HepG2 (cell line): ENCODE results near the gene TMEM252. TPM values are rescaled to one million over a fixed set of nuclear protein-coding genes. Genes with fewer than 3 reads are reported as not detected.

Experiments used
- ATAC-seq: fragments of 200-7000 bp; cut with Tn5 transposase; 3 replicates; pipeline ENCODE4 v1.9.1; 2020; ENCODE audit warnings: mild to moderate bottlenecking, moderate library complexity
- BruUV-seq: library from RNA; stranded (reverse); fragments of 400-500 nt; replicated peaks from 2 replicates; lab custom pipeline; 2021; lab: Mats Ljungman, UMichigan
- CTCF ChIA-PET: fragments of 300-600 bp; formaldehyde crosslinking; extraction: SDS; loops from one replicate; lab custom pipeline; 2021; ENCODE audit warnings: low total read pairs, inconsistent platforms, low intra/inter-chr PET ratio; lab: Yijun Ruan, JAX
- POLR2A ChIA-PET: fragments of 350-600 bp; sonication (Branson Sonifier 250); formaldehyde crosslinking; loops from one replicate; lab custom pipeline; 2020; ENCODE audit warnings: antibody characterized with exemption, inconsistent platforms; lab: Yijun Ruan, JAX
- DNase-seq: peaks from one replicate; pipeline ENCODE4 v3.0.0-alpha.2; 2015; ENCODE audit warnings: low spot score
- FAIRE-seq: peaks from 3 replicates; lab custom pipeline; 2011; peaks lifted over from hg19 to GRCh38; lab: Jason Lieb, UNC
- H2AFZ ChIP-seq: one replicate; pipeline ENCODE4 v1.6.1; 2011; ENCODE audit warnings: low read length, inconsistent platforms
- H3K27ac ChIP-seq: fragments of 300-600 bp; 3 replicates; pipeline ENCODE4 v1.8.0; 2011; ENCODE audit warnings: mixed run types, mild to moderate bottlenecking, mixed read lengths, low read length, inconsistent platforms; ENCODE audit not compliant: insufficient read depth; ENCODE audit errors: extremely low read length
- H3K27me3 ChIP-seq, 2 experiments: fragments of 200-600 bp in 1 of 2; 2 replicates in 1 of 2; 3 replicates in 1 of 2; pipeline versions ENCODE4 v1.6.0 to v1.8.0; 2011; ENCODE audit warnings: low read length in 2 of 2, mild to moderate bottlenecking in 2 of 2, moderate library complexity in 2 of 2, inconsistent platforms in 1 of 2; ENCODE audit not compliant: insufficient read depth in 2 of 2, control insufficient read depth in 1 of 2
- H3K36me3 ChIP-seq, 2 experiments: fragments of 200-600 bp in 1 of 2; replicated peaks in 1 of 2; 2 replicates in 1 of 2; 3 replicates in 1 of 2; pipeline versions ENCODE4 v1.5.1 to v1.8.0; 2011; ENCODE audit warnings: low read length in 2 of 2, inconsistent platforms in 1 of 2; ENCODE audit not compliant: insufficient read depth in 2 of 2, control insufficient read depth in 1 of 2
- H3K4me1 ChIP-seq: 2 replicates; pipeline ENCODE4 v1.5.1; 2012; ENCODE audit warnings: low read length, inconsistent platforms; ENCODE audit not compliant: insufficient read depth
- H3K4me2 ChIP-seq: 2 replicates; pipeline ENCODE4 v1.6.0; 2011; ENCODE audit warnings: low read depth, low read length, inconsistent platforms
- H3K4me3 ChIP-seq, 3 experiments: fragments of 200-600 bp in 1 of 3; sonication (generic), shearing (Covaris generic) in 1 of 3; replicated peaks in 1 of 3; 2 replicates each; pipeline ENCODE4 v1.5.1; 2011 to 2016; ENCODE audit warnings: low read length in 3 of 3, inconsistent platforms in 2 of 3, low read depth in 2 of 3, mild to moderate bottlenecking in 2 of 3, control low read depth in 1 of 3, mixed read lengths in 1 of 3; ENCODE audit not compliant: insufficient read depth in 1 of 3
- H3K79me2 ChIP-seq: one replicate; pipeline ENCODE4 v1.6.1; 2011; ENCODE audit warnings: low read length, inconsistent platforms; ENCODE audit not compliant: insufficient read depth
- H3K9ac ChIP-seq: 2 replicates; pipeline ENCODE4 v1.6.0; 2011; ENCODE audit warnings: mild to moderate bottlenecking, low read depth, low read length, inconsistent platforms; ENCODE audit not compliant: insufficient read depth
- H3K9me3 ChIP-seq: 2 replicates; pipeline ENCODE4 v1.5.1; 2012; ENCODE audit warnings: mild to moderate bottlenecking, low read length
- H4K20me1 ChIP-seq: 2 replicates; pipeline ENCODE4 v1.6.0; 2011; ENCODE audit warnings: inconsistent platforms, mild to moderate bottlenecking, low read length, moderate library complexity; ENCODE audit not compliant: insufficient read depth
- HOXA3 ChIP-seq: sonication (generic); formaldehyde crosslinking; IDR thresholded peaks from 2 replicates; pipeline ENCODE4 v1.5.0; 2020; ENCODE audit warnings: missing genetic modification reagents
- KDM6A ChIP-seq: IDR thresholded peaks from 2 replicates; pipeline ENCODE4 v1.6.1; 2016; ENCODE audit warnings: low read depth
- NFYC ChIP-seq: IDR thresholded peaks from 2 replicates; pipeline ENCODE4 v1.6.1; 2016; ENCODE audit warnings: missing genetic modification reagents, missing compliant biosample characterization
- PHB2 ChIP-seq: fragments of 450-650 bp; IDR thresholded peaks from 2 replicates; pipeline ENCODE4 v1.6.1; 2018; ENCODE audit not compliant: partially characterized antibody
- TCF12 ChIP-seq, 2 experiments: fragments of 450-650 bp in 1 of 2; sonication (generic) in 1 of 2; formaldehyde crosslinking in 1 of 2; IDR thresholded peaks; 2 replicates each; pipeline versions ENCODE4 v1.6.1 to v1.8.0; 2017 to 2022; ENCODE audit warnings: antibody characterized with exemption in 1 of 2, mild to moderate bottlenecking in 1 of 2, missing genetic modification reagents in 1 of 2, moderate library complexity in 1 of 2
- TRIM24 ChIP-seq: sonication (generic); formaldehyde crosslinking; IDR thresholded peaks from 2 replicates; pipeline ENCODE4 v1.8.0; 2022; ENCODE audit warnings: mild to moderate bottlenecking, missing genetic modification reagents
- ZNF205 ChIP-seq: IDR thresholded peaks from 2 replicates; pipeline ENCODE4 v1.6.1; 2018; ENCODE audit warnings: missing biosample characterization, missing genetic modification reagents
- ZNF296 ChIP-seq: sonication (generic); formaldehyde crosslinking; conservative IDR thresholded peaks from 2 replicates; pipeline ENCODE4 v1.5.0; 2020; ENCODE audit warnings: mild to moderate bottlenecking, missing genetic modification reagents
- ZNF33B ChIP-seq: sonication (generic); formaldehyde crosslinking; IDR thresholded peaks from 2 replicates; pipeline ENCODE4 v1.5.1; 2020; ENCODE audit warnings: mild to moderate bottlenecking, missing genetic modification reagents
- ZNF431 ChIP-seq: sonication (generic); formaldehyde crosslinking; IDR thresholded peaks from 2 replicates; pipeline ENCODE4 v1.9.0; 2022; ENCODE audit warnings: missing genetic modification reagents, low read depth, mild to moderate bottlenecking, borderline replicate concordance
- ZNF549 ChIP-seq: sonication (generic); formaldehyde crosslinking; IDR thresholded peaks from 2 replicates; pipeline ENCODE4 v1.5.0; 2020; ENCODE audit warnings: missing genetic modification reagents
- ZNF687 ChIP-seq: sonication (generic); formaldehyde crosslinking; IDR thresholded peaks from 2 replicates; pipeline ENCODE4 v1.5.1; 2020; ENCODE audit warnings: mild to moderate bottlenecking, missing genetic modification reagents, moderate library complexity
- WGBS: methylation state at CpG from one replicate; pipeline ENCODE4 v1.1.6; 2017; ENCODE audit warnings: low lambda C conversion rate; 5-methylcytosine and 5-hydroxymethylcytosine counted together
- in situ Hi-C: cut with HindIII; loops from 2 replicates; pipeline ENCODE4 v1.10.0; 2017; ENCODE audit warnings: low pct_unique_long_range_greater_than_20kb; ENCODE audit not compliant: extremely low pct_ligation_motif_present
- intact Hi-C: fragments of 100-400 bp; cut with micrococcal nuclease; formaldehyde crosslinking; loops from one replicate; pipeline ENCODE4 v1.10.0; 2022; ENCODE audit not compliant: unreplicated experiment
- polyA plus RNA-seq, 8 experiments: library from polyadenylated mRNA; depleted of rRNA in 3 of 8; stranded (reverse) in 7 of 8; unstranded in 1 of 8; fragments of >200 nt; fragmentation: Illumina TruSeq in 4 of 8; extraction: Trizol in 4 of 8; gene quantifications; 2 replicates each; pipeline versions ENCODE4 v1.2.1 to v1.2.3, GENCODE V29; 2011 to 2016; ENCODE audit warnings: low read depth in 4 of 8, missing spikeins in 1 of 8, mixed read lengths in 1 of 8; ENCODE audit not compliant: insufficient read depth in 1 of 8
- total RNA-seq, 5 experiments: library from RNA; depleted of rRNA; stranded (reverse); fragments of >200 nt; fragmentation: Illumina TruSeq; extraction: Trizol; gene quantifications; 2 replicates each; pipeline ENCODE4 v1.2.3, GENCODE V29; 2016; ENCODE audit warnings: low read depth in 1 of 5
- TF ChIP-seq, protein P1 (sequence below): sonication (generic); formaldehyde crosslinking; IDR thresholded peaks from 2 replicates; pipeline ENCODE4 v1.8.0; 2022; ENCODE audit warnings: missing genetic modification reagents, mild to moderate bottlenecking, inconsistent platforms, borderline replicate concordance
- TF ChIP-seq, protein P2 (sequence below): sonication (generic); formaldehyde crosslinking; IDR thresholded peaks from 2 replicates; pipeline ENCODE4 v1.5.0; 2020; ENCODE audit warnings: mild to moderate bottlenecking, missing genetic modification reagents, borderline replicate concordance

TMEM252 gene
- total and polyA plus RNA-seq, 2 of the 13 experiments (the other 11 are each of a cell fraction or from before 2014, with no cell fraction given), result not detected

GRCh38 chr9:68541568-68541967 lies 885 bp upstream of the TMEM252 start (continued):
- TF ChIP-seq ZNF549, result no peak
- no peak for TF ChIP-seq PHB2
- no peak for TF ChIP-seq HOXA3 (CRISPR knock-in tag)

DNA sequence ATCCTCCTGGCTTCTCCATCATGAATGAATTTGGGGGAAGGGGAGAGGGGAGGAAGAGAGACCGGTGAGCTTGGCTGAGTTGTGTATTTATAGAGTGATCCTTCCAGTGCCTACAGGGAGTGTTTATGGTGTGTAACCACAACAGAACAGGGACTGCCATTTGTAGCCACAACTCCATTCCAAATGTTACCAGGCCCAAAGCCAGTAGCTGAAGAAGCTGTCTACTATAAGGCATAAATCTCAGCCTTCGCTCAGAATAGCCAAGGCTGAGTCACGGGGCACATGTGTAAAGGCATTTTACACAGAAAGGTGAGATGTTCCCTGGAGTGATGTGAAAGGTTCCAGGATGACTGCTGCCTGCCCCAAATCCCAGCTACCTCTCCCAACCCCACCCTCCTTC lies 2.5 kb downstream of the TMEM252 start:
- intact Hi-C loops, result no loop called here
- DNase-seq, result no peak
- TF ChIP-seq TCF12 (IDR thresholded peaks at IDR 0.05) (no peak), TCF12 (CRISPR knock-in tag; IDR thresholded peaks at IDR 0.05) (no peak), TRIM24 (CRISPR knock-in tag) (no peak), ZNF431 (CRISPR knock-in tag) (no peak), ZNF296 (CRISPR knock-in tag) (no peak), ZNF687 (CRISPR knock-in tag) (no peak), ZNF33B (no peak), ZNF205 (CRISPR knock-in tag) (no peak), NFYC (CRISPR knock-in tag) (no peak), KDM6A (CRISPR knock-in tag) (no peak)
- TF ChIP-seq, protein P1, sequence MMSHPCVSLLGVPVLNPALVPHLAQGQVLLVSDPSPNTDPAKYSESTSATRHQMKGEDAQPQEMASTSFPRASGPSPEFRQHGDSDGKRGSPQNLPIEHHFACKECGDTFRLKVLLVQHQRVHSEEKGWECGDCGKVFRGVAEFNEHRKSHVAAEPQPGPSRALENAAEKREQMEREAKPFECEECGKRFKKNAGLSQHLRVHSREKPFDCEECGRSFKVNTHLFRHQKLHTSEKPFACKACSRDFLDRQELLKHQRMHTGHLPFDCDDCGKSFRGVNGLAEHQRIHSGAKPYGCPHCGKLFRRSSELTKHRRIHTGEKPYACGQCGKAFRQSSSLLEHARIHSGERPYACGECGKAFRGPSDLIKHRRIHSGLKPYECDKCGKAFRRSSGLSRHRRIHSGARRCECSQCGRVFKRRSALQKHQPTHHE (CRISPR knock-in tag), result no peak
- TF ChIP-seq, protein P2, sequence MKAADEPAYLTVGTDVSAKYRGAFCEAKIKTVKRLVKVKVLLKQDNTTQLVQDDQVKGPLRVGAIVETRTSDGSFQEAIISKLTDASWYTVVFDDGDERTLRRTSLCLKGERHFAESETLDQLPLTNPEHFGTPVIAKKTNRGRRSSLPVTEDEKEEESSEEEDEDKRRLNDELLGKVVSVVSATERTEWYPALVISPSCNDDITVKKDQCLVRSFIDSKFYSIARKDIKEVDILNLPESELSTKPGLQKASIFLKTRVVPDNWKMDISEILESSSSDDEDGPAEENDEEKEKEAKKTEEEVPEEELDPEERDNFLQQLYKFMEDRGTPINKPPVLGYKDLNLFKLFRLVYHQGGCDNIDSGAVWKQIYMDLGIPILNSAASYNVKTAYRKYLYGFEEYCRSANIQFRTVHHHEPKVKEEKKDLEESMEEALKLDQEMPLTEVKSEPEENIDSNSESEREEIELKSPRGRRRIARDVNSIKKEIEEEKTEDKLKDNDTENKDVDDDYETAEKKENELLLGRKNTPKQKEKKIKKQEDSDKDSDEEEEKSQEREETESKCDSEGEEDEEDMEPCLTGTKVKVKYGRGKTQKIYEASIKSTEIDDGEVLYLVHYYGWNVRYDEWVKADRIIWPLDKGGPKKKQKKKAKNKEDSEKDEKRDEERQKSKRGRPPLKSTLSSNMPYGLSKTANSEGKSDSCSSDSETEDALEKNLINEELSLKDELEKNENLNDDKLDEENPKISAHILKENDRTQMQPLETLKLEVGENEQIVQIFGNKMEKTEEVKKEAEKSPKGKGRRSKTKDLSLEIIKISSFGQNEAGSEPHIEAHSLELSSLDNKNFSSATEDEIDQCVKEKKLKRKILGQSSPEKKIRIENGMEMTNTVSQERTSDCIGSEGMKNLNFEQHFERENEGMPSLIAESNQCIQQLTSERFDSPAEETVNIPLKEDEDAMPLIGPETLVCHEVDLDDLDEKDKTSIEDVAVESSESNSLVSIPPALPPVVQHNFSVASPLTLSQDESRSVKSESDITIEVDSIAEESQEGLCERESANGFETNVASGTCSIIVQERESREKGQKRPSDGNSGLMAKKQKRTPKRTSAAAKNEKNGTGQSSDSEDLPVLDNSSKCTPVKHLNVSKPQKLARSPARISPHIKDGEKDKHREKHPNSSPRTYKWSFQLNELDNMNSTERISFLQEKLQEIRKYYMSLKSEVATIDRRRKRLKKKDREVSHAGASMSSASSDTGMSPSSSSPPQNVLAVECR (CRISPR knock-in tag), result no peak

More for the DNA sequence above, 2.5 kb downstream of the TMEM252 start:
- Histone ChIP-seq H2AFZ (no peak overlapping the region), H3K9ac (no peak overlapping the region), H3K4me3 (no peak overlapping the region), H4K20me1 (no peaks in the 10 kb centered on the region), H3K79me2 (no peaks in the 10 kb centered on the region), H3K27me3 (0 out of 5 replicates have a peak, but pooled peaks cover 0 to 4% of the 10 kb centered on the region in 2 experiments), H3K36me3 (no peaks in the 10 kb centered on the region), H3K9me3 (no peaks in the 10 kb centered on the region), H3K4me2 (no peak overlapping the region), H3K4me1 (peaks cover 11% of the 10 kb centered on the region), H3K27ac (no peak overlapping the region)
- ATAC-seq, result no peak
- in situ Hi-C loops, result no loop called here
- FAIRE-seq, result no peak
- CTCF ChIA-PET, result no interaction called here
- POLR2A ChIA-PET, result no interaction called here
- BruUV-seq, result no TSS peak
- 29% methylated on average over 2 of the region's 3 CpGs for WGBS
